Pons (tissue), 1 donor: ENCODE data around the gene PARD6G.
"Not testable (repeated sequence)": the region's sequence is repeated elsewhere in the genome, so short reads cannot be mapped to it uniquely, and the experiment has no call there.

Experiments
- DNase-seq: peaks from one replicate; pipeline ENCODE4 v3.0.0-alpha.2; 2016; ENCODE audit warnings: low spot score

PARD6G gene, protein sequence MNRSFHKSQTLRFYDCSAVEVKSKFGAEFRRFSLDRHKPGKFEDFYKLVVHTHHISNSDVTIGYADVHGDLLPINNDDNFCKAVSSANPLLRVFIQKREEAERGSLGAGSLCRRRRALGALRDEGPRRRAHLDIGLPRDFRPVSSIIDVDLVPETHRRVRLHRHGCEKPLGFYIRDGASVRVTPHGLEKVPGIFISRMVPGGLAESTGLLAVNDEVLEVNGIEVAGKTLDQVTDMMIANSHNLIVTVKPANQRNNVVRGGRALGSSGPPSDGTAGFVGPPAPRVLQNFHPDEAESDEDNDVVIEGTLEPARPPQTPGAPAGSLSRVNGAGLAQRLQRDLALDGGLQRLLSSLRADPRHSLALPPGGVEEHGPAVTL

DNA sequence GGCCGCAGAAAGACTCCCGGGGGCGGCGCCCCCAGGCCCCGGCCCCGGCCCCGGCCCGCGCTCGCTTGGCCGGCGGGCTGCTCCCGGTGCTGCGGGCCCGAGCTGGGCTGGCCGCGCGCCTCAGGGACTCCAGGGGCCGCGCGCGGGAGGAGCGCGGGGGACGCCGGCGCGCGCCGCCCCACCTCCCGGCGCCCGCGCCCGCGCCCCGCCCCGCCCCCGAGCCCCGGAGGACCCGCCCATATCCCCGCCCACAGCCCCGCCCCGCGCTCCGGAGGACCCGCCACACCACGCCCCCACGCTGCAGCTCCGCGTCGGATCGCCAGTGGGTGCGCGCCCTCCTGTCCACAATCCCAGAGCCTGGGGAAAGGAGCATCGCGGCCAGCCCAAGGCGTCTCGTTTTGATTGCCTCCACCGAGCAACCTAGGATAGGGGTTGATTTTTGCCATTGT is at the start of gene PARD6G:
Gene PARD6G, minus strand, starts transcription at position 122 of the 449 bp plus-strand sequence. CDS start 166 bp downstream, outside the sequence.
- peak; percentile 75 for DNase-seq

DNA sequence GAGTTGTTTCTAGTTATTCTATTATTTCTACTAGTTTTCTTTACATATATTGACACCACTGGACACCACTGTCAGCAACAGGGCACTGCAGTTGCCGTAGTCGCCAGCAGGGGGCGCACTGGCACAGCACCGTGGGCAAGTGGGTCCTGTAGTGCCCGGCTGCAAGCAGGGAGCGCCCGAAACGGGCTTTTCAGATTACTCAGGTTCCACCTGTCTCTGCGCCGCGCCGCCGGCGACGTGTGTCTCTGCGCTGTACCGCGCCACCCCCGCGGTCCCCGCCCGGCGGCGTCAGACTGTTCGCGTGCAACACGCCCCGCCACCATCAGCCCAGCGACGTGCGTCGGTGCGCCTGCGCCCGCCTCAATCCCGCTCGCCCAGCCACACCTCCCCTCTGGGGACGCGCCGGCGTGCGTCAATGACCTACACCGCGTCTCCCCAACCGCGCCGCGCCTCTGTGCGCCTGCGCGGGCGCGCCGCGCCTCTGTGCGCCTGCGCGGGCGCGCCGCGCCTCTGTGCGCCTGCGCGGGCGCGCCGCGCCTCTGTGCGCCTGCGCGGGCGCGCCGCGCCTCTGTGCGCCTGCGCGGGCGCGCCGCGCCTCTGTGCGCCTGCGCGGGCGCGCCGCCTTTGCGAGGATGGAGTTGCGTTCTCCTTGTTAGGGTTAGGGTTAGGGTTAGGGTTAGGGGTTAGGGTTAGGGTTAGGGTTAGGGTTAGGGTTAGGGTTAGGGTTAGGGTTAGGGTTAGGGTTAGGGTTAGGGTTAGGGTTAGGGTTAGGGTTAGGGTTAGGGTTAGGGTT is 15.1 kb upstream of the PARD6G start:
- DNase-seq = not testable (repeated sequence)

DNA sequence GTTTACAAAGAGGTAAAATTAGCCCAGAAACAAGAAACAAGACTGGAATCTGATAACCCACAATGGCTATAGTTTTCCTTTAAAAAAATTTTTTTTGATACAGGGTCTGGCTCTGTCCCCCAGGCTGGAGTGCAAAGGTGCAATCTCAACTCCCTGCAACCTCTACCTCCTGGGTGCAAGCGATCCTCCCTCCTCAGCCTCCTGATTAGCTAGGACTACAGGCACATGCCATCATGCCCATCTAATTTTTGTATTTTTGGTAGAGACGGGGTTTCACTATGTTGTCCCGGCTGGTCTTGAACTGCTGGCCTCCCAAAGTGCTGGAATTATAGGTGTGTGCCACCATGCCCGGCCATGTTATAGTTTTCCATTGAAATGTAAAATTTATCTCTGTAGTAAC is 12.3 kb upstream of the PARD6G start:
- DNase-seq = no peak

DNA sequence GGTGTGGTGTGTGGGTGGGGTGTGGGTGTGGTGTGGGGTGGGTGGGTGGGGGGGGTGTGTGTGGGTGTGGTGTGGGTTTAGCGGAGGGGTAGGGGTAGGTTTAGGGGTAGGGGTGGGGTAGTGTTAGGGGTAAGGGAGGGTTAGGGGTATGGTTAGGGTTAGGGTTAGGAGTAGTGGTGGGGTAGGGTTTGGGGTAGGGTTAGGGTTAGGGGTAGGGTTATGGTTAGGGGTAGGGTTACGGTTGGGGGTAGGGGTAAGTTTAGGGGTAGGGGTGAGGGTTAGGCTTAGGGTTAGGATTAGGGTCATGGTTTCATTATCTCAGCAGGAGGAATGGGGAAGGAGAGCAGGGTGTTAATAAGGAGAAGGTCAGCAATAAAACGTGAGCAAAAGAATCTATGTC is 11.3 kb upstream of the PARD6G start:
- DNase-seq = no peak

DNA sequence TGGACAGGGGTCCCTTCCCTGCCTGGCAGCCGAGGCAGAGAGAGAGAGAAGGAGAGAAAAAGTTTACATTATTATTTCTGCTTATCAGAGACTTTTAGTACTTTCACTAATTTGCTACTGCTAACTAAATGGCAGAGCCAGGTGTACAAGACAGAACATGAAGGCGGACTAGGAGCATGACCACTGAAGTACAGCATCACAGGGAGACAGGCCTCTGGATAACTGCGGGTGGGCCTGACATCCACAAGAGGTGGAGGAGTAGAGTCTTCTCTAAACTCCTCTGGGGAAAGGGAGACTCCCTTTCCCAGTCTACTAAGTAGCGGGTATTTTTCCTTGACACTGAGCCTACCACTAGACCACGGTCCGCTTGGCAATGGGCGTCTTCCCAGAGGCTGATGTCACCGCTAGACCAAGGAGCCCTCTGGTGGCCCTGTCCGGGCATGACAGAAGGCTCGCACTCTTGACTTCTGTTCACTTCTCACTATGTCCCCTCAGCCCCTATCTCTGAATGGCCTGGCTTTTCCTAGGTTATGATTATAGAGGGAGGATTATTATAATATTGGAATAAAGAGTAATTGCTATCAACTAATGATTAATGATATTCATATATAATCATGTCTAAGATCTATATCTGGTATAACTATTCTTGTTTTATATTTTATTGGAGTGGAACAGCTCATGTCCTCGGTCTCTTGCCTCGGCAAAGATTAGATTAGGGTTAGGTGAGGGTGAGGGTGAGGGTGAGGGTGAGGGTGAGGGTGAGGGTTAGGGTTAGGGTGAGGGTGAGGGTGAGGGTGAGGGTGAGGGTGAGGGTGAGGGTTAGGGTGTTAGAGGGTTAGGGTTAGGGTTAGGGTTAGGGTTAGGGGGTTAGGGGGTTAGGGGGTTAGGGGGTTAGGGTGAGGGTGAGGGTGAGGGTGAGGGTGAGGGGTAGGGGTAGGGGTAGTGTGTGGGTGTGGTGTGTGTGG is 10.5 kb upstream of the PARD6G start:
- DNase-seq = peak; percentile 78

DNA sequence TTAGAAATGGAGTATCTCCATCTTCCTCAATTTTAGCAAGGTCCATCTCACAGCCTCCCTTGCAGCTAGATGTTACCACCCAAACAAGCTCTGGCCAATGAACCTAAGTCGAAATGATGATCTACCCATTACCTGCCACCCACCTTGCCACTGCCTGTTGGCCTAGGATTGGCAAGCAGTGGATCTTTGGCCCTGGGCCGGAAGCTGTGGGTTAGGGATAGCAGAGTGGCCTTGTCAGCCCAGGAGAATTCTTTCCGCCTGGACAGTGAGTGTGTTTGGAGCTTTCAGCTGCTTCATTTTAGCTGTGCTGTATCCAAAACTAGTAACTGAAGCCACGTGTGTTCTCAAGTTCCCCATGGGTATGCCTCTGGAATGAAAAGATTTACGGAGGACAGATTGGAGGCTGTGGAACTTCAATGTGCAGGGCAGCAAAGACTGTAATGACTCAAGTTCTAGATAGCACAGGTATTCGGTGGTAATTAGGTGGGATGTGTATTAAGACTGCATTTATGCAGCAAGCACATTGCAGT is 7.7 kb upstream of the PARD6G start:
- no peak for DNase-seq

DNA sequence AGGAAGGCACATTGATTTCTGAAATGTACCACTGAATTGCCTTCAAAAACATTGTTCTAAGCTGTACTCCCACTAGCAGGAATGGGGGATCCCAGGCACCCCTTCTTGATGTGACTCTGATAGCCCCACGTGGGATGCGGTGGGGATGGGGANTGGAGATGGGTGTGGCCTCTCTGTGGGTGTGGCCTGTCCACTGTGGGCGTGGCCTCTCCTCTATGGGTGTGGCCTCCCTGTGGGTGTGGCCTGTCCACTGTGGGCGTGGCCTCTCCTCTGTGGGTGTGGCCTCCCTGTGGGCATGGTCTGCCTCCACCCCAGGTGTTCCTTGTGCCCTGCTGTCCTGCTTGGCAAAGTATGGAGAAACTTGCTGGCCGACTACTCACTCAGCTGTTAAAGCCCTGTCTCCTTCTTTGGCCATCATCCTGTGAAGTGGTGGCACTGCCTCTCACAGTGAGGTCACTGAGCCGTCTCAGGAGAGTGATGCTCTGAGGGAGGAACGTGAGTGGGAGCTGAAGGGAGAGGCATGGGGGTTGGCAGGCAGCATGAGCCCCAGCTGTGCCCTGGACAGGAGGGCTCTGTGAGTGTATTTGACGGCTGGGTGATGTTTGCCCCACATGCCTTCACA is 6.7 kb upstream of the PARD6G start:
- no peak for DNase-seq

DNA sequence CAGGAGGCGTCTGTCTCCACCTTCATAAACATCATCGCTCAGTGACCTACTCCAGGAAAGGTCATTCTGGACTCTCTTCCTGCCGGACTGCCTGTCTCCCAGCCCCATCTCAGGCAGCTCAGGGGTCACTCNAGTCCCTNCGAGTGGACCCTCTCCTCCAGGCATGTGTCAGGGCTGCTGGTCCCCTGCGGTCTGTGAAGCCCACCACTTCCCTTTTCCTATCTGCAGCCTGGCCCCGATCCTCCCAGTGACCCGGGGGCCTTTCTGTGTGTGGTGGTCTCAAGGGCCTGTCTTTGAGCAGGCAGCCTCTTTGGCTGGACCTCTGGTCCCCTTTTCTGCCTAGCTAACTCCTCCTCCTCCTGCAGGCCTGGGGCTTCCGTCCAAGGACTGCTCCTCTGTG is 5.9 kb upstream of the PARD6G start:
- no peak for DNase-seq

DNA sequence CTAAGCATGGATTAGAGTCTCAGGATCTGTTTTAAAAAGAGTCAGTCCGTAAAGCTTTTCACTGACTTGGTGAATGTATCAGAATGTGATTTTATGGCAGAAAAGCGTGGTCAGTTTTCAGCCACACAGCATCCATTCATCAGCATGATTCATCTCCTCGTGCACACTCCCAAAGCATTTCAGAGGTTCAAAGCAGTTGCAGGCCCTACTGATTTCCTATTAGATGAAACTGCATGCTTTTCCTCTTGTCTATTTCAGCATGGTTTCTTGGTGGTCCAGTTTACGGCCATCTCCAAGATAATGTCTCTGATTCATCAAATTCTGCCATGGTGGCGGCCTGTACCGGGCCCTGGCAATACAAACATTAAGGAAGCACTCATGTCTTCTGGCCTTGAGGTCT is 4.8 kb upstream of the PARD6G start:
- no peak for DNase-seq

DNA sequence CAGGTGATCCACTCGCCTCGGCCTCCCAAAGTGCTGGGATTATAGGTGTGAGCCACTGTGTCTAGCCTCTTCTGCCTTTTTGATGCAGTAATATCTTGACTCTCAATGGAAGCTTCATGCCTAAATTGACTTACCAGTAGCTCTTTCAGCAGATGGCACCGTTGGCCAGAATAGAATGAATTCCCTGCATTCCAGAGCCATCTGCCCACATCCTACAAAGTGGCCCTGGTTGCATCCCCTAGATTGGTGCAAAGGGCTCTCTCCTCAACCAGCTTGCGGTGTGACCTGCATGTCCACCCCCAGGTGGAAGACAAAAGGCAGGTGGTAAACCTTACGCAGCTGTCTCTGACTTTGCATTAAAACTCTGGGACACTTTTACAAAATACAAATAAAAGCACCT is 4.4 kb upstream of the PARD6G start:
- DNase-seq = no peak

DNA sequence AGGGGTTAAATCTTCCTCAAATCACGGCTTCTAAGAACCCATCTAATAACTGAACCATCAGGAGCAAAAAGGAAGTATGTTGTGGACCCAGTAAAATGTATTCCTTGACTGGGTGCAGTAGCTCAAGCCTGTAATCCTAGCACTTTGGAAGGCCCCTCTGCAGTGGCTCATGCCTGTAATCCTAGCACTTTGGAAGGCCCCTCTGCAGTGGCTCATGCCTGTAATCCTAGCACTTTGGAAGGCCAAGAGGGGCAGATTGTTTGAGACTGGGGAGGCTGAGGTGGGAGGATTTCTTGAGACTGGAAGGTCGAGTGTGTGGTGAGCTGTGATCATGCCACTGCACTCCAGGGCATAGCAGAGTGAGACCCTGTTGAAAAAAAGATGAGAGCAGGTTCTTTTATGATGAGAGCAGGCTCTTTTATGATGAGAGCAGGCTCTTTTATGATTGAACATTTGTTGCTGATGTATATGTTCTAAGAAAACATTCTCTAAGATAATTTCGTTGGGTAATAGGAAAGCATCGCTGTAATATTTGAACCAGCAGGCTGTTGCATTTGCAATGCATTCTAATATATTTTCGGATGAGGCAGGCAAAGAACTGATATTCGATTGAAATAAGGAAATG is 3.5 kb upstream of the PARD6G start:
- DNase-seq = no peak

DNA sequence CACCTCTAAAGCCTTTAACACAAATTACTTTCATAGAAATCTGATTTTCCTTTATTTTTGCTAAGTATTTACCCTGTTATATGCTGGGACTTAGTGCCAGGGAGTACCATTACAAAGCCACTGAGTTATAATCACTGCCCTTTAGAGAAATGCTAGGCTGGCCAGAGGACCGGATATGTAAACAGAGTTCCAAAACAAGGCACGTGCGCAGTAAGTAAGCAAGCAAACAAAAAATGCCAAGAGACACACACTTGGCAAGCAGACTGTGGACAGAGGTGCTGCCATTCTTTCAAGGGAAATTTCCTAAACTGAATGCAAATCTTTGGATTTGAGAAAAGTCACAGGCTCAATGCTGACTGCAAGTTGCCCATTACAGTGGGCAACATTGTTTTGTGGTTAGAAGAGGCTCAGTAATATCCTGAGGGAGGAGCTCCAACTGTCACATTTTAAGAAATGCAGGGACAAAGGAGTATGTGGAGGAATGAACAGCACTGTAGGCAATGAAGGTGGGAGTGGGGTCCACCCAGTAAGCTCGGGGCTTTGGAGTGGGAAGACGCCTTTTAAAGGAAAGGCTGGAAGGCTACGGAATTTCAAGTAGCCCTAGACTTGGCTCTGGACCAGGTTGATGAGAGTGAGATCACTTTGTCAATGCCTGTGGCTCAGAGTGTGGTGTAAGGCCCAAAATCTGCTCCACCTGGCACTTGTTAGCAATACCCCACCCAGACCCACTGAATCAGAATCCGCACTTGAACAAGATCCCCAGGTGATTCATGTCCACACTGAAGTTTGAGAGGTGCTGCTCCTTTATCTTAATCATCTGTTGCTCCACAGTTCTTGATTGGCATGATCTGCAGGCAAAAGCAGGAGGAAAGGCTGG is 2.1 kb upstream of the PARD6G start:
- DNase-seq = peak; percentile 24

DNA sequence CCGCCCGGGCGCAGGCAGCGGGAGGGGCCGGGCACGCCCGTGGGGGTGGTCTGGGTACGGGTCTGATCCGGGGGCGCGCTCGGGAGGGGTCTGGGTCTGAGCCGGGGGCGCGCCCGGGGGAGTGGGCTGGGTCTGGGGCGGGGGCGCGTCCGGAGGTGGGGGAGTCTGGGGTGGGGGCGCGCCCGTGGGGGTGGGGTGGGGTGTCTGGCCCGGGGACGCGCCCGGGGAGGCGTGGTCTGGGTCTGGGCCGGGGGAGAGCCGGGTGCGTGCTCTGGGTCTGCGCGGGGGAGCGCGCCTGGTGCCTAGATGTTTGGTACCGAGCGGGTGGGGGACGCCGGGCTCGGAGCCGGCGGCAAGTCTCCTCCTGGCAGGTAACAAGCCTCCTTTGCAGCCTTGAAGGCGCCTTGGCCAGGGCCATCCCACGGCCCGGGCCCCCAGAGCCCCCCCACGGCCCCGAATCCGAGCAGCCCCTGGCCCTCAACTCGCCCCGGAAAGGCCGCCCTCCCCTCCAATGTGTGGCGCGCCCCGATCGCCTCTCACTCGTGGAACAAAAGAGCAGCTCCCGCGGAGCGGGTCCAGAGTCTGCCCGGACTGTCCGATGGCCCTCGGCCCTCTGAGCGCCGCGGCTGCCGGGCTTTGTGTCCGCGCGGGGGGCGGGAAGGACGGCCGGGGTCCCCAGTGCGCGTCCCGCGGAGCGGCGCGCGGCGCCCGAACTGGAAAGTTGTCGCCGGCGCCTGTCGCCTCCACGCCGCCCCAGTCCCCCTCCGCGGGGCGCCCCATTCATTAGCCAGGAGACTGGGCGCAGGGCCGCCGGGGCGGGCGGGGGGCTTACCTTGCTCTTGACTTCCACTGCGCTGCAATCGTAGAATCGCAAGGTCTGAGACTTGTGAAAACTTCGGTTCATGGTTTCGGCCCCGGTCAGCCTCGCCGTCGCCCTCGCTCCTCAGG is 595 bp downstream of the PARD6G start:
- no peak for DNase-seq

DNA sequence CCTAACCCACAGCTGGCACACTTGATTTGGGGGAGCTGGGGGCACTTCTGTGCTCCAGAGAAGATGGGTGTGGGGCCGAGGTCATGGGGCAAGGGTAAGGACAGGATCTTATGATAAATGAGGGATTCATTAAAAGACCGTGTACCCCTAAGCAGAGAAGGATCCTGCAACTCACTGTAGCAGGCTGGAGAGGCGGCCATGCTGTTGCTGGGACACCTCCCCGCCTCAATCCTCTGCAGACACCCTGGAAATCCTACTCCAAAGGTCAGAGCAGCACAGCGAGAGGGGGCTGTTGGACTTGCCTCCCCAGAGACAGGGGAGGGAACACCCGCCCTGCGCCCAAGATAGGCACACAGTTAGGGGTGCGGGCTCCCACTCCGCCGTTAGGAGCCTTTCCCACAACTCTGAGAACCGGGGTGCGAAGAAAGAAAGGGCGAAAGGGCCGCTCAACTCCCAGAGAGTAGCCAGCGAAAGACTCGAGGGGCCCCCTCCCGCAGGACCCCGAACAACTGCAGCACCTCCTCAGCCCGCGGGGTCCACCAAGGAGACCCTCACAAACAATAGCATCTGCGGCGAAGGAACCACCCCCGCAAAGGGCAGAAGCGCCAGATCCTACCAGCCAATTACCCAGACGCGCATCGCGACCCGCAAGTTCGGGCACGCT is 1.4 kb downstream of the PARD6G start:
- no peak for DNase-seq

DNA sequence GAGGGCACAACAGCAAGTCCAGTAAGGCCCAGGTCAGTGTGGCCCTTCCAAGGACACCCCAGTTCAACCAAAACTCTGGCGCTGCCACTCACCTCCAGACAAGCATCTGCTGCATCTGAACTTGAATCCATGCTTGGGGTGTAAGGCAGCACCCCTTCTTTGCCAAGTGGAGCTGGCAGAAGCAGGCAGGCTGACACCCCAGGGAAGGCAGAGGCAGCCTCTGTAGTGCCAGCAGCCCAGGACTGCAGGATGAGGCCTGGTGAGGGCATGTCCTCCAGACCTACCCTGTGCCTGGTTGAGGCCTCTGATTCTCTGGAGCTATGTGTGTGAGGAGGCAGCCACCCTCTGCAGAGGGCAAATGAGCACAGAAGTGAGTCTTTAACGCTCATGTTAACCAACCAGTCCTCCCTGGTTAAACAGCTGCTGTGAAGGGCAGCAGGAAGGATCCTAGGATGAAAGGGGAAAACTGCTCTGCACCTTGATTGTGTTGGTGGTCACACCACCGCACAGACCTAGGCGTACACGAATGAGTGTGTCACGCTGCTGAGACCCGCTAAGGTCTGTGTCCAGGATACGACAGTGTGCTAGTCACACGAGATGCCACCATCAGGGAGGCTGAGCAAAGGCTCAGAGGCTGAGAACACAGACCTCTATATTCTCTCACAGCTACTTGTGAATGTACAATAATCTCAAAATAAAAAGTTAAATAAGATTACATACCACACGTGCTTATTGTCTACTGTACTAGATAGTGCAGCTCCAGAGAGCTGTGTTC is 2.2 kb downstream of the PARD6G start:
- DNase-seq = no peak

DNA sequence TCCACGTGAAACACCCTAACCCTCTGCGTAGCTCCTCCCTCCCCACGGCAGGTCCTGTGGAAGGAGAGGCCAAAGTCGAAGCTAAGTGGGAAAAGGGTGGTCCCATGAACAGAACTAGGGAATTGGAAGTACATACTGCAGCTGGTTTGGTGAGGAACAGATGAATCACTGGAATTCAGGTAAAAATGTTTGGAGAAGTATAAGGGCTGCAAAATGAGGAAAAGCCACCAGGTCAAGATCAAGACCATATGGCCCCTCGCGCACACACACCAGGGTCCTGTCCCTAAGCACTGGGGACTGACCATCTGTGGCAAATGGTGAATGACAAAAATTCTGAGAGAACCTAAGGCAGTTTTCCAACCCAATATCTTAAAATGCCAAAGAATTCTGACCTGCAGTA is 3.1 kb downstream of the PARD6G start:
- no peak for DNase-seq

DNA sequence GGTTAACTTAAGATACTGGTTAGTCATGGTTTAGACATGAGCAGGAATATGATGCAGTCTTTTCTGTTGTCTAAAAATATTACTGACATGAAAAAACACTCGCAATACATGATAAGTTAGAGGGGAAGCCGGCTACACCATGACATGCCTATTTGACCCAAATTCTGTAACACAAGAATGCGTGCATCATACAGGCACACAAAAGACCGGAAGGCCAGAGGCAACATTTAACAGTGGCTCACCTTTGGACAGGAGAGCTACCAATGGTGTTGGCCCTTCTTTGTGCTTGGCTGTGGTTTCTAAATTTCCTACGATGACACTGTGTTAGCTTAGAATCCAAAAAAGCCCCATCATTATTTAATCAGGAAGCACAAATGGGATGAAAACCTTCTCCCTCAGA is 4.1 kb downstream of the PARD6G start:
- no peak for DNase-seq
